Measurements from ENCODE around the gene CFAP61.
"Not testable (repeated sequence)": the region's sequence is repeated elsewhere in the genome, so short reads cannot be mapped to it uniquely, and the experiment has no call there.

CFAP61 gene

DNA sequence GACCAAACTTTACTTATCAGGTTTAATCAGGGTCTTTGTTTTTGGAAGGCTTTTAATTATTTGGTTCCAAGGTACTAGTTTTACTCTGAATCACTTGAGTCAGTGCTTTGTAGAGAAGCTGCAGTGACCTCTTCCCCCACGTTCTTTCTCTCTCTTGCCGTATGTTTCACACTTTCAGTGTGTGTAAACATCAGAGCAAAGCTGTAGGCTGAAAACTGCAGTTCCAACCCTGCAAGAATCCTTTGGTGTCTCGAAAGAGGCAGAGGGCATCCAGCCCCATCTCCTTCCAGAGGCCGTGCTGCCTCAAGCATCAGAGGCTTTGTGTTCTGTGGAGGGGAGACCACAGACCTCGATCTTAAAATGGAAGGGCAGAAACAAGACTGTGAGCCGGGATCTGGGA is 42.1 kb downstream of the CFAP61 start:
- no peak for DNase-seq

DNA sequence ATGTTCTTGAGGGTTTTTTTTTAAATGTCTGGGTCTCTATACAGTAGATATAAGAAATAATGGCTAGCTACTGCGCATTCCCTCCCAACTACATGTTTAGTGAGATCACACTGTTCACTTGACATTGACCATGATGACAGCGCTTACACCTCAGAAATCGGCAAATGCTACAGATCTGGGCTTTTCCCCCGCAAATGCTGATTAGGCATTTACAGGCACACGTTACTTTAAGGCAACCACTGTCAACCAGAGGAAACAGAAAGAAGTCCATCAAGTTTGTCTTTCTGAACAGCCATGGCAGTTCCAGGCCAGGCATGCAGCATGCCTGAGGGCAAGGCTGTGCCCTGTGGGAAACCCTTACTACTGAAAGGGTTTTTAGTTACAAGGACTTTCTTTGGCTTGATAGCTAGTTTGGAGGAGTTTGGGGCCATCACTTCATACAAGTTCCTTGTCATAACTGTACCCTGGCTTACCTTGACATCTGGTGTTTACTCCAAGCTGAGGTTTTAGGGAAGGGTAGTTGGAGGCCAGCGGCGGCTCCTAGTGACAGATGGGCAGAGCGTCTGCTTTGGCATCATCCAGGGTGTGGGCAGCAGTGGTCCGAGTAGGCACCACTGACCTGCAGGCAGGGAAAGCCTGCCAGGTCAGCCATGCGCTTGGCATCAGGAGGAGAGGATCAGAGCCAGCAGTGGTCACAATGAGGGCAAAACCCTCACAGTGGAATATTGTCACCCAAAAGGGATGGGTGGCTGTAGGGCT is 43.0 kb downstream of the CFAP61 start:
- no peak for DNase-seq

DNA sequence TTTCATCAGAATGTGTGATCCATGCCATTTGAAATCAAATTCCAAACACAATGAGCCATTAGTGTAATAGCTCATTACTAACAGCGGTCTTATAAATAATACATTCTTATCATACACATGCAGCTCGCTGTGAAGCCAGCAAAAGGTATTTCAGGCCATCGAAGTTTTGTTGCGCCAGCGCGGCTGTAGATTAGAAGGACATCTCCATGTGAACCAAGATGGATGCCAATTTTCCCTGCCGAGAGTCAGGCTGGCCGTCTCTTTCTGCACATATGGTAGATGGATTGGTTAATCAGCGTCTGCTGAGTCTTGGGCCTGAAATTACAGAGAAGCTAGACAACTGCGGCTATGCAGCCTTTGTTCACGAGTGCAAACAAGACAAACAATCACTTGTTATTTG is 44.1 kb downstream of the CFAP61 start:
- no peak for DNase-seq

GRCh38 chr20:20100881-20101280 is 48.5 kb downstream of the CFAP61 start:
- DNase-seq = no peak

GRCh38 chr20:20102163-20102562 is 49.8 kb downstream of the CFAP61 start:
- DNase-seq = no peak

DNA sequence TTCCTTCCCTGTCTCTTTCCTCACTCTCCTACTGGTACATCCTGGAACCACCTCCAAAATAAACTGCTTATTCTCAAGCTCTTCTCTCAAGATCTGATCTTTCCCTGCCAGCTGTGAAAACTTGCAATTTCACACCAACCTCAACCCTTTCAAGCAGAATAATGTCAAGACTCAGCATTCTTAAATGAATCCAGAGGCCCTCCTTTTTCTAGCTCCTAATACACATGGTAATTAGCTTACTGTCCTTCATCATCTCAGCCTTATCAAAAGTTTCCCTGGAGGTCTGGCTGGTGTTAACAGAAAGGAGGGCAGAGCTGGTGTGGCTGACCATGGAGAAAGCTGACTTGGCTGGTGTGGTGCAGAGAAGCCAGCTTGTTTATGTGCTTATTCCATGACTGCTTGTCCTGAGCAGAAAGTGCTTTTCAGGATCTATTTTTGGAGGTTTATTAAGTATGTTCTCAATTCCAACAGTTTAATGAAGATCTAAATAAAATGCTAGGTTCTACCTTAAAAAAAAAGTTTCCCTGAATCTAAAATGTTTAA is 50.5 kb downstream of the CFAP61 start:
- no peak for DNase-seq

DNA sequence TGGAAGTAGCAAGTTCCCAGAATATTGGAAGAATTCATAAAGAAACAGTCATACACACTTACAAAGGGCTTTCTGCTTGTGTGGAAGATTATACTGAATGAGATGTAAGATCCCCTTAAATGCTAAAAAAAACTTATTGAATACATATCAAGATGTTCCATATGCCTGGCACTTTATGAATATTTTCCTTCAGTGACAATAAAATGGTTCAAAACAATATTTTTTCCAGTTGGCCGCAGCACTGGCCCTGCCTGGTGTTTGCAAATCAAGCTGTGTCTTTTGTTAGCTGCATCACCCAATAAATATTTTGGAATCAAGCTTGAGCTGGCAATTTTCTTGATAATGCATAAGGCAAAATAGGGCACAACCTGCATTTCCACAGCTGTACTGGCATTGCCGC is 51.2 kb downstream of the CFAP61 start:
- DNase-seq = no peak

DNA sequence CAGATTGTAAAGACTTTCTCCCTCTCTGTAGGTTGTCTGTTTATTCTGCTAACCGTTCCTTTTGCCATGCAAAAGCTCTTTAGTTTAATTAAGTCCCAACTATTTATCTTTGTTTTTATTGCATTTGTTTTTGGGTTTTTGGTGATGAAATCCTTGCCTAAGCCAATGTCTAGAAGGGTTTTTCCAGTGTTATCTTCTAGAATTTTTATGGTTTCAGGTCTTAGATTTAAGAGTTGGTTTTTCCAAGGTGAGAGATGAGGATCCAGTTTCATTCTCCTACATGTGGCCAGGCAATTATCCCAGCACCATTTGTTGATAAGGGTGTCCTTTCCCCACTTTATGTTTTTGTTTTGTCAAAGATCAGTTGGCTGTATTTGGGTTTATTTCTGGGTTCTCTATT is 70.9 kb downstream of the CFAP61 start:
- DNase-seq = not testable (repeated sequence)

GRCh38 chr20:20130399-20130798 is 78.1 kb downstream of the CFAP61 start:
- no peak for DNase-seq

DNA sequence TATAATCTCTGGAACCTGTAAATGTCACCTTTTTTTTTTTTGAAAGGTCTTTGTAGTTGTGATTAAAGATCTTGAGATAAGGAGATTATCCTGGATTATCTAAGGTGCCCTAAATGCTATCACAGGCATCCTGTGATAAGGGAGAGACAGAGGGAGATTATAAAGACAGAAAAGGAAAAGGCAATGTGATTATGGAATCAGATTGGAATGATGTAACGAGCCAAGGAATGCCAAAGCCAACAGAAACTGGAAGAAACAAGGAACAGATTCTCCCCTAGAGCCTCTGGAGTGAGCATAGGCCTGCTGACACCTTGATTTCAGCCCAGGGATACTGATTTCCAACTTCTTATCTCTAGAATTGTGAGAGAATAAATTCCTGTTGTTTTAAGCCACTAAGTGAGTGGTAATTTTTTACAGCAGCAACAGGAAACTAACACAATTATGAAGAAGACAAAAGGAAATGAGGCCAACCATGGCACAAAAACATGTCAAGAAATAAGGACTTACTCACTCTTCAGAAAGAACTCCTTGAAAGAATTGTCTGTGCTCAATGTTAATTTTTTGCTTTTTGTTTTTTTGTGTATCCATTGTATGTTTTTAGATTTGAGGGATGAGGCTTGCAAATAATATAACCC is 82.7 kb downstream of the CFAP61 start:
- DNase-seq = no peak

GRCh38 chr20:20136313-20136712 is 84.0 kb downstream of the CFAP61 start:
- no peak for DNase-seq

DNA sequence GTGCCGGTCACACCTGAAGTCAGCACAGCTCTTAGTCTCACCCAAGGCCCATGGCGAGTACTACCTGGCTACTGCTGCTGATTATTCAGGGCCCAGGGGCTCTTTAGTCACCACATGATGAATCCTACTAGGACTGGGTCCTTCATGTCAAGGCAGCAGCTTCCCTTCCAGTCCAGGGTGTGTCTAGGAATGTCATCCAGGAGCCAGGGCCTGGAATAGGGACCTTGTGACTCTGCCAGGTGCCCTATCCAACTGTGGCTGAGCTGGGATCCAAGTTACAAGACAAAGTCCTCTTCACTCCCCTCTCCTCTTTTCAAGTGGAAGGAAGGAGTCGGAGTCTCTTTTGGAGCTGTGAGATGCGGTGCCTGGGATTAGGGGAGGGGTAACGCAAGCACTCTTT is 85.5 kb downstream of the CFAP61 start:
- DNase-seq = no peak

DNA sequence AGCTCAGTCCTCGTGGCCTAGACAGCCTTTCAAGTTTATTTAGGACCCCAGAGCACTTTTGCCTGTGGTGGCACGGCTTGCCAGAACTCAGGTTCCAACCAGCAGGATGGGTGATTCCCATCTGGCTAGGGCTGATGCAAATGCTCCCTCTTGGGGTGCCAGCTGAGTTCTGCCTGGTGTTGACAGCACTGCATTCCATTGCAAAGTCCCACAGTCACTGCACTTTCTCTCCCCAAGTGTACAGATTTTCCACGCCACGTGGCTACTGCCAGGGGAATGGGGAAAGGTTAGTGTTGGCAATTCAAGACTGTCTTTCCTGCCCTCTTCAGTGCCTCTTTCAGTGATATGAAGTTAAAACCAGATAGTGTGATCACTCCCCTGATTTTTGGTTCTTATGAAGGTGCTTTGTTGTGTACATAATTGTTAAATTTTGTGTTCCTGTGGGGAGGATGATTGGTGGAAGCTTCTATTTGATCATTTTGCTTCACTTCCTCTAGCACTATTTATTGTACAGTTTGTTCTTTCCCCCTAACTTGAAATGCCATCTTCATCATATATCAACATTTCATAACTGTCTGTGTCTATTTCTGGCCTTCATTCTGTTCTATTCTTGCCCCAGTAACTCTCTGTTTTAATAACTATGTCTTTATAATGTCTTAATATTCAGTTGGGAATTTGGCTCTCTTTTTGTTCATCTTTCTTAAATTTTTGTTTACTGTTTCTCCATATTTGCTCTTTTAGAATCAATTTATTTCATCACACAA is 86.2 kb downstream of the CFAP61 start:
- DNase-seq = no peak

DNA sequence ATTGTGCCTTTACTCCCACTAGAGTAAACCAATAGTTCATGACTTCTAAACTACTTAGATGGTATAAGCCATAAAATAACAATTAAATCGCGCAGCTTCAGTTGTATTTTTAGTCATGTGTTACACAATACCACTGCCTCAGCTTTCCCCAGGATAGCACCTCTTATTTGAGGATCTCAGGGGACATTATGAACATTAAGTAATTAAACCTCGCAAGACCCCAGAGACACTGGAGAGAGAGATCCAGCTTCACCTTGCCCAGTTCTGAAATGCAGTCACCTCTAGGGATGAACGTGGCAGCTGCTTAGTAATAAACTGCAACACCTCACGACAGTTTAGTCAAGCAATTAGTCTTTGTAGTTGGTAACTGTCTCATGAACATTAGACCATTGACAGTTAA is 87.1 kb downstream of the CFAP61 start:
- DNase-seq = no peak

- DNase-seq = no peak
Observed at GRCh38 chr20:20143165-20143564, 90.8 kb downstream of the CFAP61 start.

- no peak for DNase-seq
Observed at GRCh38 chr20:20143646-20144045, 91.3 kb downstream of the CFAP61 start.

DNA sequence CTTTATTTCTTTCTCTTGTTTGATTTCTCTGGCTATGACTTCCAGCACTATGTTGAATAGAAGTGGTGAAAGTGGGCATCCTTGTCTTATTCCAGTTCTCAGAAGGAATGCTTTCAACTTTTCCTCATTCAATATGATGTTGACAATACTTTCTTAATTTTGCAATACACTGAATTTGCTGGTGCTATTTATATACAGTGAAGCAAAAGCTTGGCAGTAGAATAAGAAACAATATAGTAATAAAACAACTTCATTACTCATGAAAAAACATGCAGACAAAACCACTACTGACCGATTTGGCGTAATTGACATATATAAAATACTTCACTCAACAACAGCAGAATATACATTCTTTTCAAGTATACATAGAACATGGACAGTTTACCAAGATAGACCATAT is 96.4 kb downstream of the CFAP61 start:
- no peak for DNase-seq

GRCh38 chr20:20150241-20150640 is 97.9 kb downstream of the CFAP61 start:
- DNase-seq = no peak

DNA sequence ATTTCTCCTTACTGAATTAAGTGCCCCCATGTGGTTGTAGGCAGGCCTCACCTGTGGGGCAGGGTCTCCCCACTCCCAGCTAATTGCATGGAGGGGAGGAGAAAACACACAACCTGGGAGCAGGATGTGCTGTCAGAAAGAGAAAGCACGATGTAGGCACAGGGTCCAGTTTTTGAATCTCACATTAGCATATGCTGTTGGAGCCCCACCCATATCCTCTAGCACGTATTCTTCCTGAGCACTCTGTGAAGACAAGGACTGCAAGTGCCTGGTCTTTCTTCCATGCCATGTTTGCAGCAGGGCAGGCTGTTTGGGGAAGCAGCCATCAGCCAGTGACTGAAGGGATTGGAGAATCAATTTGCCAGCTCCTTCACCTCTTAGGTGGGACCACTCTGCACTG is 108.2 kb downstream of the CFAP61 start:
- no peak for DNase-seq

DNA sequence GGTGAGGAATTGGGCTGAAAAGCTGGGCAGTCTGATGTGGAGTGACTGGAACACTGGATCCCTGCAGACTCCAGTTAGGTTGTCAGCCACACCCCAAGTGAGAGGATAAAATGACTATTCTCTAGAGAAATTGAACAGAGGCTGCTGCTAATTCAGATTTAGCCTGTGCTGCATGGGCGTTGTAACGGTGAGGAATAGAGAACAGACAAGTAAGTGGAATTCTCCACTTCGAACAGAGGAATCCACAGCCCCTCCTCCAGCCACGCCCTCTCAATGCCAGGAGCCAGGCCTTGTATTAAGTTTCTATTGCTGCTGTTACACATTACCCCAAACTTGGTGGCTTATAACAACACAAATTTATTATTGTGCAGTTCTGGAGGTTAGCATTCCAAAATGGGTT is 109.3 kb downstream of the CFAP61 start:
- DNase-seq = no peak

- no peak for DNase-seq
Observed at GRCh38 chr20:20167698-20168097, 115.4 kb downstream of the CFAP61 start.

GRCh38 chr20:20173254-20173653 is 120.9 kb downstream of the CFAP61 start:
- no peak for DNase-seq

GRCh38 chr20:20174089-20174835 is 121.9 kb downstream of the CFAP61 start:
- no peak for DNase-seq
